GM21576 (cell line): Measurements from ENCODE around the gene NXPH1.
"Not testable (repeated sequence)": the region's sequence is repeated elsewhere in the genome, so short reads cannot be mapped to it uniquely, and the experiment has no call there.

Source experiments
- ATAC-seq: cut with Tn5 transposase; IDR thresholded peaks from one replicate; pipeline ENCODE4 v1.9.1; 2021; ENCODE audit warnings: mild to moderate bottlenecking, moderate library complexity; ENCODE audit not compliant: unreplicated experiment

Gene NXPH1

GRCh38 chr7:8669501-8669851 is 236.1 kb downstream of the NXPH1 start:
- ATAC-seq: no peak

- no peak for ATAC-seq
Observed at GRCh38 chr7:8684426-8684825, 251.0 kb downstream of the NXPH1 start.

GRCh38 chr7:8699875-8700624 is 266.6 kb downstream of the NXPH1 start:
- ATAC-seq: no peak

GRCh38 chr7:8702807-8703206 is 269.4 kb downstream of the NXPH1 start:
- no peak for ATAC-seq

- no peak for ATAC-seq
Observed at GRCh38 chr7:8710124-8710523, 276.7 kb downstream of the NXPH1 start.

GRCh38 chr7:8714791-8715190 is 281.4 kb downstream of the NXPH1 start:
- no peak for ATAC-seq

GRCh38 chr7:8719102-8719501 is 285.7 kb downstream of the NXPH1 start:
- no peak for ATAC-seq

- peak; percentile 93 for ATAC-seq
Observed at GRCh38 chr7:8724080-8724718, 290.8 kb downstream of the NXPH1 start.

- ATAC-seq: not testable (repeated sequence)
Observed at GRCh38 chr7:8731756-8732155, 298.3 kb downstream of the NXPH1 start.

- no peak for ATAC-seq
Observed at GRCh38 chr7:8739837-8740236, 306.4 kb downstream of the NXPH1 start.

GRCh38 chr7:8742837-8743236 is 309.4 kb downstream of the NXPH1 start:
- no peak for ATAC-seq

- no peak for ATAC-seq
Observed at GRCh38 chr7:8747338-8747737, 313.9 kb downstream of the NXPH1 start.

- no peak for ATAC-seq
Observed at GRCh38 chr7:8751557-8752231, 318.3 kb downstream of the NXPH1 start.

GRCh38 chr7:8753355-8753754 is 319.9 kb downstream of the NXPH1 start:
- no peak for ATAC-seq

- ATAC-seq: no peak
Observed at GRCh38 chr7:8761731-8762130, 328.3 kb downstream of the NXPH1 start.

GRCh38 chr7:8762803-8763202 is 329.4 kb downstream of the NXPH1 start:
- ATAC-seq: no peak

GRCh38 chr7:8765374-8765773 is 332.0 kb downstream of the NXPH1 start:
- no peak for ATAC-seq

- ATAC-seq: no peak
Observed at GRCh38 chr7:8773518-8773917, 340.1 kb downstream of the NXPH1 start.

GRCh38 chr7:8778459-8778858 is 345.1 kb downstream of the NXPH1 start:
- no peak for ATAC-seq

- ATAC-seq: no peak
Observed at GRCh38 chr7:8781166-8781565, 347.8 kb downstream of the NXPH1 start.

- ATAC-seq: no peak
Observed at GRCh38 chr7:8783229-8783628, 349.8 kb downstream of the NXPH1 start.

GRCh38 chr7:8785081-8785480 is 351.7 kb downstream of the NXPH1 start:
- ATAC-seq: no peak
